HG03565 (cell line): ENCODE data around the gene CDC14B.
A peak's percentile ranks its signal among the peaks of the same experiment; 100 is the strongest.
"Not testable (repeated sequence)": the region's sequence is repeated elsewhere in the genome, so short reads cannot be mapped to it uniquely, and the experiment has no call there.

Experiments
- ATAC-seq: cut with Tn5 transposase; IDR thresholded peaks from one replicate; pipeline ENCODE4 v1.9.1; 2021; ENCODE audit warnings: mild to moderate bottlenecking, moderate library complexity; ENCODE audit not compliant: unreplicated experiment

The CDC14B gene

DNA sequence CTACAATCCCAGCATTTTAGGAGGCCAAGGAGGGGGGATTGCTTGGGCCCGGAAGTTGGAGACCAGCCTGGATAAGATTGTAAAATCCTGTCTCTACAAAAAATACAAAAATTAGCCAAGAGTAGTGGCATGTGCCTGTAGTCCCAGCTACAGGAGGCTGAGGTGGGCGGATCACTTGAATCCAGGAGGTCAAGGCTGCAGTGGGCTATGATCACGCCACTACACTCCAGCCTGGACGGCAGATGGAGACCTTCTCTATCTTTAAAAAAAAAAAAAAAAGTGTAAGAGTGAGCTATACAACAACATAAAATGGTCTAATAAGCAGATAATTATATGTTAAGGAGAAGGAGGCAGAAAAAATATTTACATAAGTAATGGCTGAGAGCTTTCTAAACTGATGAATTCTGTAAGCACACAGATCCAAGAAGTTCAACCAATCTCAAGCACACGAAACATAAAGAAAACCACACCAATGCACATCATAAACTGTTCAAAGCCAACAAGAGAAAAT is 23.0 kb downstream of the CDC14B start:
- ATAC-seq = no peak

DNA sequence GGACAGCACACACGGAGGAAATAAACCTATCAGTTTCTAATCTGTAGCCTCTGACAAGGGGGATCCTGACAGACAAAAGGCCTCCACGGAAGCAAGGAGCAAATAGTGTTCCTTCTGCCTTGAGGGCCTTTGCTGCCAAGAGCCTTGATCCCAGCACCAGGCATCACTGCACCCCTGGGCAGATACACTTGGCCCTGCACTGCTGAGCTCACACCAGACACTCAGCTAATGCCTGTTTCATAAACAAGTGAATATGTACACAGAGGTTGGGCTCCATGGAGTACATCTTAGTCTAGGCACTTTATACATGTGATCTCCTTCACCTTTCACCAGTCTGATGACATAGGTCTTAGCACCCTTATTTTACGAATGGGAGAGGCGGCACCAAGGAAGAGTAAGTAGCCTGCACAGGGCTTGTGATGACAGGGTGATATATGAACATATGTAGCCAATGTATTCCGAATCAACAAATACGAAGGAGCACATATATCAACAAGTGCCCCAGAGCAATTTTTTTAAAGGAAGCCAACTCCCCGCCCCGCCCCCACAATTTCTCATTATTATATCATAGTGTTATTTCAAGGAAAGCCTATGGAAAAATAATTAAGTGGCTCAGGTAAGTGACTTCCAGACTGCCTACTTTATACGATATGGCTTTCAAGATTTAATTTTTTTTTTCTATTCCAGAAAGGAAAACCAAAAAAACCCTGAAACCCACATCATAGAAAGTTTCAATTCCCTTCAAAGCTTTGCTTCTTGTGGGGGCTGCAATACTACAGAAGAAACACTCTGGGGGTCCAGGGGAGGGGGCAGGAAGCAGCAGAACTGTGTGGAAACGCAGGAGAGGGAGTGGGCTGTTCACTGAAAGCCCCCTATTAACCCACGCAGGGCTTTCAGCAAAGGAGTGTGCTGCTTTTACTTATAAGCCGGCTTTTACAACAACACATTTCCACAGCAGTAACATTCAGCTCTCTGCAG is 32.0 kb downstream of the CDC14B start:
- ATAC-seq = no peak

DNA sequence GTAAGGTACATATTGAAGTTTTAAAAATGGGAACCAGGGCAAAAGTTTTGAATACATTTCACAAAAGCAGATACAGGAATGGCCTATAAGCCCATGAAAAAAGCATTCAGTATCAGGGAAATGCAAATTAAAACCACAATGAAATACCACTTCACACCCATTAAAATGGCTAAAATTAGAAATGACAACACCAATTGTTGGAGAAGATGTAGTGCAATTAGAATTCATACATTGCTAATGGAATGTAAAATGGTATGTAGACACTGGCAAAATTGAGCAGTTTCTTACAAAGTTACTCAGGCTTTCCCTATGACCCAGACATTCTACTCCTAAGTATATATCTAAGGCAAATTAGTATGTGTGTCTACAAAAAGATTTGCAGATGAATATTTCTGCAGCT is 34.2 kb downstream of the CDC14B start:
- ATAC-seq = no peak

DNA sequence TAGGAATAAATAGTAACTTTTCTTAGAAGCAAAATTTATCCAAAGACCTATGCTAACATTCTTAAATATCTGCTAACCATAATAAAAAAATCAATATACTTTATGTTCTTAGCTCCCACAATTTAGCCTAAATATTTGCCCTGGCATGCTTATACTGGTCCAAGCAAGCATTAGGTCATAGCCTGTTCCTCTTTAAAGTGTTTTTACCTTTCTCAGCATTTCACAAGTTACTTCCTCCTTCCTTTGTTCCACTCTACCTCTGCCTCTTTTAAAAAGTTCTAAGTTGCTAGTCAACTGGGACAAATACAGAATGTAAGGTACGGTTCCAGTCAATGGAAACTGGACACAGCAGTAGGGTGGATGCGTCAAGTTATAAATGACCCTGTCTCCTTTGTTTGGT is 37.4 kb downstream of the CDC14B start:
- ATAC-seq = not testable (repeated sequence)

DNA sequence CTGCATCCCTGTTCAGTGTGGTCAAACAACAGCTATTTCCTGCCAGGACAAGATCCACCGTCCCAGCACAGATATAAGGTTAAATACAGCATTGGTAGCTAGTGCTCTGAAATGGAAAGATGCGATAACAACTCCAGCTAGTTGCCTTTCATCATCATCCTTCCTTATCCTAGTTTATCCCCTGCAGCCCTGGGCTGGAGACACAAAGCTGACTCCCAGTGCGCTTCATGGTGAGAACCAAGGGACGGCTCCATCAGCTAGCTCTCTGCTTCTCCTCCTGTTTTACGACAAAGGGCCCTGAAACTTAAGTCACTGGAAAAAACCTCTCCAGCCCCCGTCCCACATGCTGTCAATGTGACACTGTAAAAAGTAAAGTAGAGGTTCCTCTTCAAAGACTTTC is 37.9 kb downstream of the CDC14B start:
- no peak for ATAC-seq

DNA sequence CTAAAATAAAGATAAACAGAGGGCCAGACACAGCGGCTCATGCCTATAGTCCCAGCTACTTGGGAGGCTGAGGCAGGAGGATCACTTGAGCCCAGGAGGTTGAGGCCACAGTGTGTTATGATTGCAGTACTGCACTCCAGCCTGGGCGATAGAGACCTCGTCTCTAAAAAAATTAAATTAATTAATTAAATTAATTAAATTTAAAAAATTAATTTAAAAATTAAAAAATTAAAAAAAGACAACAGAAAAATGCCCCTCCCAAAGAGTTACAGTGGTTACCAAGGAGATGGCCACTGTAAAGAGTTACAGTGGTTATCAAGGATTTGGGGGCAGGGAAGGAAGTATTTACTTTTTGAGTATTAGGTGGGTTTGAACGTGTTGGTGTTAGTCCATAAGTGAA is 38.3 kb downstream of the CDC14B start:
- ATAC-seq = no peak

DNA sequence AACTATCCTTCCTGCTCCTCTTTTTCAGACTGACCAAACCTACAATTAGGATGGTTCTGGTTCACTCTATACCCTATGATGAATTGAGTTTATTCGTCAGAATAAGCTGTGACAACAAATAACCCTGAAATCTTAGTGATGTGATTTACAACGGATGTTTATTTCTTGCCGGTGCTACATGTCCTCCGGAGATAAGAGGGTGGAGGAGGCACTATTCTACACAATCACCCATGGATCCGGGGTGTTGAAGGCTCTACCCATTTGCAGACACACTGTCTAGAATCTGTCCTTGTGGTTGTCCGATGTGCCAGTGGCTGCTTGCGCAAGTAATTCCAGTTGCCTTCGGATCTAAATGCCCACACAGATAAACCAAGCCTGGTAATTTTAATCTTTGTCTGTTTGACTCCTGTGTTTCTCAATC is 44.7 kb downstream of the CDC14B start:
- ATAC-seq = no peak

DNA sequence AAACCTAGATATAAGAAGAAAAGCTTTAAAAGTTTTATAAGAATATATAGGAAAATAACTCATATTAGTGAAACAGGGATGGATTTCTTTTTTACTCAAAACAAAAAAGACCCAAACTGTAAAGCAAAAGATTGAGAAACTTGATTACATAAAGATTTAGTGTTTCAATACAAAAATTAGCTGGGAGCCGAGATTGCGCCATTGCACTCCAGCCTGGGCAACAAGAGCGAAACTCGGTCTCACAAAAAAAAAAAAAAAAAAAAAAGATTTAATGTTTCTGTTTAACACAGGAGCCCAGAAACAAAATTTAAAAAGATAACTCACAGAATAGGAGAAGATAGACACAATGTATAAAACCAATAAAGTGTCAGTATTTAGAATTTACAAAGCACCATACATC is 45.2 kb downstream of the CDC14B start:
- no peak for ATAC-seq

DNA sequence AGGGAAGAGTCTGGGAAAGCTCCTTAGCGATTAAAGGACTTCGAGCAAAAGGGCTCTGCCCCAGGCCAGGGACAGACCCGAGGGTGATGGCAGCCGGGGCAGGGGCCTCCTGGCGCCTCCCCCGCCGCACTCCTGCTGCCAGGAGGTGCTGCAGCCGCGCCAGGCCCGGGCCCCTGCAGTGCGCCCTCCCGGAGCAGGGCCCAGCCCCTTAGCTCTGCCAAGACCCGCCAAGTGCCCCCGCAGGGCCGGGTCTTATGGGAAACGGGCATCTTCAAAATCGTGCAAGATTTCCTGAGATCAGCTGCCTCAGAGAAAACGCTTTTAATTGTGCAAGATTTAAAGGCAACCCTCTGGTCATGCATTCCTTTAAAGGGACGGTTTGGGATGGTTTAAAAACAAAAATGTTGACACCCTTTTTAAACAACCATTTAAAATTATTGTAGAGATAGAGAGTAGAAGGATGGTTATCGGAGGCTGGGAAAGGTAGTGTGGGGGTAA is 52.4 kb downstream of the CDC14B start:
- ATAC-seq = peak; percentile 21

DNA sequence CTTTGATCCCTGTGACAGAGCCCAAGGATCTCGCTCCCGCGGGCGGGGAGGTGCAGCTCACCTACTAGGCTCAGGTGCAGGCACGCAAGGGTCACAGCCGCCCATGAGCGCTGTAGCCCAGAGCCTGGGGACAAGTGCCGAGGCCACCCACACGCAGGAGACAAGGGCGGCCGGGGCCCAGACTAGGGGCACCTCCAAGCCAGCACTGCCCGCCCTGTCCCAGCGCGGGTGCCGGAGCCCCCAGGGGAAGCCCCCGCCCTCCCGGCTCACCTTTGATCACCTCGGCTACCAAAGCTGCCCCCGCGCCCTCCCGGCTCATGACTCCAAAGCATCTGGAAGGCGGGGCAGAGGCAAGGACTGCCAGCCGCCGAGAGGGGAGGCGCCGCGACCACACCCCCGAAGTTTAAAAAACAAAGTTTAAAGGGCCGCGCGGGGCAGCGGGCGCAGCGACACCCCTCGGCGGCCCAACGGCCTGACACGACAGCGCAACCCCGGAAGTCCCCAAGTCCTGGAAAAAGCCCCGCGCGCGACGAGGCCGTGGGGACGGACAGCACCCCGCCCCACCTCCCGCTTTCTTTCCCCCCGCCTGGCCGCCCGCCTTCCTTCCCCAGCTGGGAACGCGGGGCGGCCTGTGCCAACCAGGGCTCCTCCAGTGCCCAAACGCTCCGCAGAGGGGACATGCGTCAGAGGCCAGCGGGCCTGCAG is 53.0 kb downstream of the CDC14B start:
- peak; percentile 46 for ATAC-seq

DNA sequence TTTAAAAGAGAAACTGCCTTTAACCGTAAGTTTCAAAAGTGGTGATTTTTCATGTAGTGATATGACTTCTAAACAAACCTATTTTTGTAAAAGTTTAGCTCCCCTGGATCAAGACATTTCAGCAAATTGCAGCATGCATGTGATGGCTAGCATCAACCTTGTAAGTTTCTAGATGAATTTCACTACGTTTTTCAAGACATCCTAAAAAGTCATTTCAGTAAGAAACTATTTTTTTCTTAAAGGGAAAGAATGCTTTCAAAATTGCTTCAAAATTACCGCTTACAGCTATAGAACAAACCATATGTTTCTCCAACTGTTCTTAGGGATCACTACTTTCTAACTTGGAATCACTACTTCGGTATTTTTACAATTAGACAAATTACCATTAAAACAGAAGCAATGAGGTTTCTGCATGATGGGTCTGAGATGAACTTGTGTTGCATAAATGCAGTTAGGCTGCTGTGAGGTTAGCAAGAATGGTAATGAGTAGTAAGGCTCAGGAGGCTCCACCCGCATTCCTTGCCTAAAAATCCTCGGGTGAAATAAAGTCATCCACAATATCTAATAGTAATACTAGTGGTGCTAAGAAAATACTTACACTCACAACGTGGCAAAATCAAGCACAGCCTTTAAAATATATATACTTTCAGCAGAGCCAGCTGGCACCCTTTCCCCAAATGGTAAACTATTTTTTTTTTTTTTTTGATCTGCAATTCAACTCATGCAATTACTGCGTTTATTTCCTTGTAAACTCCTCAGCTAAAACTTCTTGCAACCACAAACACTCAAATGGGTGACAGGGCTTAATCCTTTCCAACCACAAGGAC is 53.8 kb downstream of the CDC14B start:
- ATAC-seq = no peak

DNA sequence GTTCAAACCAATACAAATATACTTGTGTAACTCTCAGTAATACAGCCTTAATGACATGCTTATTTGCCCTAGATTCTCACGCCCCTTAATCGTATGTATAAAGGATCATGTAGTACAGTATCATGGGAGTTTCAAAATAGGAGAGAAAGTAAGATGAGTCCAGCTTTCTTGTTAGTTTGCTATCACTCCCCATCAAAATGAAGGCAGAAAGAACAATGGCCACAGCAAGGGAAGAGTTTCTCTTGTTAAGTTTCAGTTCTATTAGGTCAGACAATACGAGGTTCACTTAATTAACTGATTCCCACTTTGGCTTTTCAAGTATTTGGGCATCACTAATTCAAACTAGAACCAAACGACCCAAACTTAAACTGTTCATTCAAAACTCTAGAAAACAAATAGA is 55.4 kb downstream of the CDC14B start:
- ATAC-seq = no peak

DNA sequence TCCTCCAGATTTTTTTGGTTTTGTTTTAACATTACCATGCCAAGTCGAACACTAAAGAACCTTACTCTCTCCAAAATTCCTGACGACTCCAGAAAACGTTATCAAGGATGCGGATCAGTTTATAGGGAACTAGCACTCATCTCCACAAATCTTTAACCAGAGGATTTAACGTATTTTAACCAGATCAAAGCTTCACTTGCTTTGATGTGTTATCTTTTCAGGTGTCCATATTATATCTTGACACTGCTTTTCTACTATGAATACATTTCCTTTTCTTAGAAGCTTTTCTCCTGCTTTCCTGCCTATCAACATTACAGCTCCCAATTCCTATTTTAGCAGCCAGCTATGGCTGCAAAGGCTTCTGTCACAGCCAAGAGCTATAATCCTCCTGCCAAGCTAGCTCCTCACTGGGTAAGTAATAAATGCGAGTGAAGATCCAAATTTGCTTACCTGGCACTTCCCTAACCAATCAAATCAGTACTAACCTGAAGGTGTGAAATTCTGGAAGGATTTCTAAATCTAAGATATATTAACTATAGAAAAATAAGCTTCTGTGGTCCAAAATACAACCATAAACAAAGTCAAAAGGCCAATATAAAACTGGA is 60.2 kb downstream of the CDC14B start:
- ATAC-seq = no peak

DNA sequence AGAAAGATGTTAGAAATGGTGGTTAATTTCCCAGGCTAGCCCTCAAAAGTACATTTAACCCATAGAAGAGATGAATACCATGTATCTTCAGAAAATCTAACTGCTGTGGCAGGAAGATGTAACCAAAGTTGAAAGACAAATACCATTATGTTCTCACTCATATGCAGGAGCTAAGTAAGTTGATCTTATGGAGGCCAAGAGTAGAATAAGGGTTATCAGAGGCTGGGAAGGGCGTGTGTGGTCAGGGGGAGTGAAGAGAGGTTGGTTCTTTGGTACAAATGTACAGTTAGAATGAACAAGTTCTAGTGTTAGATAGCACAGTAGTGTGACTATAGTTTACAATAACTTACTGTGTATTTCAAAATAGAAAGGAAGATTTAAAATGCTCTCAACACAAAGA is 61.7 kb downstream of the CDC14B start:
- ATAC-seq = no peak

DNA sequence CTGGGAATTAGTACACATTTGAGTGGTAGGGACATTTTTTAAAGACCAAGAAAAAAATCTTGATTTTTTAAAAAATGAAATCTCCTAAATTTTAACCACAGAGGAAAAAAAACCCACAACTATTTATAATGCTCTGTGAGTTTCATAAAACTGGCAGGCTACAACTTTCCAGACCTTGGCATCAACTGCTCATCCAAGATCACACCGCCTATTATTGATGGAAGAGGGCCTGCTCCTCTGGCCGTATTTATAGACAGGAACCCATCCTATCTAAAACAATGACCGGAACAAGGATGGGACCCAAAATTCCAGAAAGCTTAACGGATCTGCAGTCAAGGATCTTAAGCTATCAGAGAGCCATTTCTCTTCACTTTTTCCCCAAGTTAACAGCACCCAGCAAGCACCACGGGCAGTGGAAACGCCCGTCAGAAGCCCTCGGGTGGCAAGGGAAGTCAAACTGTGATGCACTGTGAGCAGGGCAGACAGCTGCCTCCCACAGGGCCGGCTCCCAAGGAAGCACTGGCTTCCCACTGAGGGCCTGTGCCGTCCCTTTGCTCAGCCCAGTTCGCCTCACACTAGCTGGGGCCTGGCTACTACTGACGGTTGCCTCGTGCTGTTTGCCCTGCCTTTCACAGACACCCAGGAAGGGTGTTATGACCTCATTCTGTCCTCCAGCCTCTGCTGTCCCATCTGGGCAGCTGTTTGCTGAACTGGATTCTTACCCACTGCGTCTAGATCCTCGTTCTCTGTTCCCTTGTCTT is 62.8 kb downstream of the CDC14B start:
- ATAC-seq = no peak

DNA sequence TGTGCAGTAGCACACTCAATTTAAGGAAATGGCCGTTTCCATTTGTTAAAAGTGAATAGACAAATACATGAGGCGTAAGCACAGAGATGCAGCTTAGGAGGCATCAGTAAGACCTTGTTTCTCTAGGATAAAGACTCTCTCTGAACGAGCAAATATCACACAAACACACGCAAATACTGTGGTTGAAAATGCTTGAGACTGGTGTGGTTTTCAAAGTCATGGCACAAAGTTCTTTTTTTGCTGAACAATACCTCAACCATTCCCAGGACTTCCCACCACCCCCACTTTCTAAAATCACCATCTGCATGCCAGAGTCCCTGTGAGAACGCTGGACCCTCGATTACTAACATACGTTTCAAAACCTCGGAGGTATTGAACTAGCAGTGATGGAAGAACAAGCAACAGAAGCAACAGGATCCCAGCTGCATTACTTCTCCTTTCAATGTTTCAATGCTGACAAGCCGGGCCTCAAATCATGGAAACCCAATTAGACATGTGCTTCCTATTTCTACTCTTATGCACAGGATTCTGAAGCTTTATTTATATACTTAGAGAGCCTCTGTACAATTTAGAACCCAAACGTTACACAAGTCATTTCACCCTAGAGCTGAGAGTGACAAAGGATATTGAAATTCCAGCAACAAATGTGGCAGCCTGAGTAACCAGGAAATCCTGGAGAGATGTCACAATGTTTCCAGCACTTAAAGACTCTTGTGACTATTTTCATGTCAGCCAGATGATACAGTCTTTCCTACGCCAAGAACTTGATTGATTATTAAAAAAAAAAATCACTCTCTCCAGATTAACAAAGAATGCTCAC is 63.9 kb downstream of the CDC14B start:
- no peak for ATAC-seq

DNA sequence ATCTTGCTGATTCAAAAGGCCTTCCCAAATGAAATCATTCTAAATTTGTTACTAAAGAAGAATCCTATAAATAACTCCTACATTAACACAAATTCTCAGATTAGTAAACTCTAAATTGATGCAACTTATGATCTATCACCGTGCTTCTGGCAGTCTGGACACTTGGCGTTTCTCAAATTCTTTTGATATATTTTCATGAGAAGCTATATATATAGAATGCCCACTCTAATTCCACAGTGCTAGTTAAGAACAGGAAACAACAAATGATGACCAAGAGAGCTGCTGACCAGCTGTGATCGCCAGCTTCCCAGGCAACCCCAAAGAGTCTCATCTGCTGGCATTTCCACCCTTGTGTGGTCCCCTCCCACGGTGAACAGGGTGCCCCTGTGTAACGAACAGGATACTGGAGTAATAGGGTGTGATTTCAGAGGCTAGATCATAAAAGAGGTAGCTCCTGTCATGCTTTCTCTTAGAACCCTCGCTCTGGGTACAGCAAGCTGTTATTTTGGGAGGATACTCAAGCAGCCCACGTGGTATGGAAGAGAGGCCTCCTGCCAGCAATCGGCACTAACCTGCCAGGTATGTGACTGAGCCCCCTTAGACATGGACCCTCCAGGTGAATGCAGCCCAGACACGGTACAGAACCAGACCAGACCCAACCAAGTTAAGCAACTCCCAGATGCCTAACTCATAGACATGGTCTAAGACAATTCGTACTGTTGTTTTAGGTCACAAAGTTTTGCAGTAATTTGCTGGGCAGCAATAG is 64.7 kb downstream of the CDC14B start:
- ATAC-seq = no peak

DNA sequence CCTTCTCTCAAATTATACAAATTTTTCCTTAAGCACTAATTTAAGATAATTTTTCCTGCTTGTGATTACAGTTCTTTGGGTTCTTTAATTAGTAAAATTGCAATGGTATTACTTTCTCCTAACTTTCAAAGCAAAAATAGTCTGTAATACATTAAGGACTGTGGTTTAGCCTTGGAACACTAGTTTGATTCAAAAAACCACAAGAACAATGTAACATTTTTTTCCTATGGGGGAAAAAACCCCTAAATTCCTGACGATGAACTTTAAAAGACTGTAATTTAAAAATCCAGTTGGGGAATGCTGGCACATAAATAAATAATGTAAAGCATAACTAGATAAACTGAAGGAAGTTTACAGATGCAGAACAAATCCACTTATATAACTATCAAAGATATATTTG is 65.3 kb downstream of the CDC14B start:
- no peak for ATAC-seq
